GM21737 (cell line): Measurements from ENCODE around the gene DHTKD1.
"Not testable (repeated sequence)": the region's sequence is repeated elsewhere in the genome, so short reads cannot be mapped to it uniquely, and the experiment has no call there.

Experiments
- ATAC-seq: cut with Tn5 transposase; IDR thresholded peaks from one replicate; pipeline ENCODE4 v1.9.1; 2021; ENCODE audit warnings: mild to moderate bottlenecking, moderate library complexity; ENCODE audit not compliant: unreplicated experiment

The DHTKD1 gene

DNA sequence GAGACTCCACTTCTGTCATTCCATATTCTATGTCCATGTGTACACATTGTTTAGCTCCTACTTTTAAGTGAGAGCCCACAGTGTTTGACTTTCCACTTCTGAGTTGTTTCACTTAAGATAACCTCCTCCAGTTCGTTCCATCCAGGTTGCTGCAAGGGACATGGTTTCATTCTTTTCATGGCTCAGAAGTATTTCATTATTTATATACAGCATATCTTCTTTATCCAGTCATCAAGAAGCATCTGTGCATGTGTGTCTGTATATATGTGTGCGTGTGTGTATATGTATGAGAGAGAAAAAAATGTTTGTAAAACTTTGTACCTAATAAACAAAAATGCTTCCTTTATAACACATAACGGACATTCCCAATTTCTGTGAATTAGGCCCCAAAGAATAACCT is 66.9 kb downstream of the DHTKD1 start:
- ATAC-seq = no peak

DNA sequence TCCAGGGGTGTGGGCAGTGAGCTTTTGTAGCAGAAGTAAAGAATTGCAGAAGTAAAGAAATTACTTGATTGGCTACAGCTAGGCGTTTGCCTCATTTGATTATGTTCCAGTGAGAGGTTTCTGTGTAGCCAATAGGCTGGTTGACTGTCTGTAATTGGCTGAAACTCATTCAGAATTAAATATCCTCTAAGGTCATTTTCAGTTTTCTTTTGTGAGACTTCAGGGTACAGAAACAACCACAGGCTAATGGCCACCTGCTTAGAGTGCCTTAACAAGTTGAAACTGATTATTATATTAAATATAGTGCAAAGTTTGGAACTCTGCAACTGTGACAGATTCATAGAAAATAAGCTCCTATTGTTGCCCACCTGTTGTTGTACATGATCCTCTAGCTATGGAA is 71.3 kb downstream of the DHTKD1 start:
- no peak for ATAC-seq

DNA sequence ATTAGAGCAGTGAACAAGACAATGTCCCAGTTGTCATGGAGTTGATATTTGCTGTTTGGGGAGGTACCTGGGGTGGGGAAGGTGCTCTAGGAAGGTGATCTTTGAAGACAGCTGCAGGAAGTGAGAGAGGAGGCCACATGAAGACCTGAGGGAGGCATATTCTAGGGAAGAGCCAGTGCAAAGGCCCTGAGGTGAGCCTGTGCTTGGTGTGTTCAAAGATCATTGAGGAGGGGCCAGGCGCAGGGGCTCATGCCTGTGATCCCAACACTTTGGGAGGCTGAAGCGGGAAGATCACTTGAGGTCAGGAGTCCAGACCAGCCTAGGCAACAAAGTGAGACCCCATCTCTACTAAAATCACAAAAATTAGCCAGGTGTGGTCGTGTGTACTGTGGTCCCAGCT is 75.8 kb downstream of the DHTKD1 start:
- no peak for ATAC-seq

DNA sequence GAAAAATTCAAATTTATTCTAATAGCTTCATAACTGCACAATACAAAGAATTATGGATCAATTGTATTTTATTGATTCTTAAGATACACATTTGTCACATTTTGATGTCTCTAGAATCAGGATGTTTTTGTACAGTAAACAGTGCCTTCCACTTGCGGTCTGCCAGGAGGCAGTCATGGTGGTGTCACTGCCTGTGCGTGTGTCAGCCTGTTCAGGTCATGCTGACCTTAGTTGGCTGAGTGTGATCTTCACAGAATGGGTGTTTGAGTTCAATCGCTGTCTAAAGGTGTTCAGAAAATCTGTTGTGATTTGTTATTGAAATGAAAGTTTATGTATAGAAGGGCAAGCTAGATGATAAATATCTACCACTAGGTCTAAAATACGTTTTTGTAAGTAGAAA is 81.4 kb downstream of the DHTKD1 start:
- ATAC-seq = no peak

GRCh38 chr10:12154516-12154915 is 85.8 kb downstream of the DHTKD1 start:
- no peak for ATAC-seq

- no peak for ATAC-seq
Measured at GRCh38 chr10:12156367-12157123, 87.8 kb downstream of the DHTKD1 start.

DNA sequence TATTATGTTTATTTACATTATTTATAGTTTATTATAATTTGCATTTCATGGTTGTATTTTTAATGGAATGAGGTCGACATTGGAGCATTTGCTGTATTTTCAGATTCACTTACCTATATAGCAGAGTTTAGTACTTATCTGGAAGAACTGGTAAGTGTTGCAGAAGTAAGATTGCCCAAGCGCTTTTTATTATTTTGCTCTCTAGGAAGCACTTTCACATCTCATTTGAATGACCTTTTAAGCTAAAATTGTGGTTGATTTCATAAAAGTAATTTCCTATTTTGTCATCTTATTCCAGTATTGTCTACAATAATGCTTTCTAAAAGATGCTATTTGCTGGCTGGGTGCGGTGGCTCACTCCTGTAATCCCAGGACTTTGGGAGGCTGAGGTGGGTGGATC is 89.4 kb downstream of the DHTKD1 start:
- no peak for ATAC-seq

GRCh38 chr10:12160664-12161063 is 91.9 kb downstream of the DHTKD1 start:
- ATAC-seq = no peak

DNA sequence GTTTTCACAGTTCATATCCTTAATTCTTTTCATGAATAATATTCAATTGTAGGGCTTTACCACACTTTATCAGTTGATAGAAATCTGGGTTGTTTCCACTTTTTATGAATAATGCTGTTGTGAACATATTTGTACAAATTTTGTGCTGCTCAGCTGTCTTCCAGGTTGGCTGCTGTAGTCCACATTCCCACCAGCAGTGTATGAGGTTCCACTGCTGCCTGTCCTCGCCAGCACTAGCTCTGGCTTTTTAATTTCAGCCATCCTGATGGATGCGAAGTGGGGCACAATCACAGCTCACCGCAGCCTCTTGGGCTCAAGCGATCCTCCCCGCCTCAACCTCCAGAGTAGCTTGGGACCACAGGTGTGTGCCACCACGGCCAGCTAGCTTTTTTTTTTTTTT is 94.2 kb downstream of the DHTKD1 start:
- ATAC-seq = no peak

DNA sequence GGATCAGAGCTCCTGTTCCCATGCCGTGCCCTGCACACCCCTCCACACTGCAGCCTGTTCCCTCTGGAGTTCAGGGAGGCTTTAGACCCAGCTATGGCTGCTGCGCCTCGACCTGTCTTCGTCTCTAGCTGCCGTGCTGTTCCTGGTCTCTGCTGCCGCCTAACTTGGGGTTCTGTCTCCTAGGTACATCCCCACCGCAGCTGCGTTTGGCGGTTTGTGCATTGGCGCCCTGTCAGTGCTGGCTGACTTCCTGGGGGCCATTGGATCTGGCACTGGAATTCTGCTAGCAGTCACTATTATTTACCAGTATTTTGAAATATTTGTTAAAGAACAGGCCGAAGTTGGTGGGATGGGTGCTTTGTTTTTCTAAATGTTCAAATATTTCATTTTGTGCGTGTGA is 95.3 kb downstream of the DHTKD1 start:
- ATAC-seq = no peak

GRCh38 chr10:12165036-12165435 is 96.3 kb downstream of the DHTKD1 start:
- ATAC-seq = no peak

- ATAC-seq = no peak
Measured at GRCh38 chr10:12165999-12166775, 97.4 kb downstream of the DHTKD1 start.

GRCh38 chr10:12171512-12171911 is 102.8 kb downstream of the DHTKD1 start:
- ATAC-seq = not testable (repeated sequence)
